ENCODE results near the gene KASH5. TPM values are rescaled to one million over a fixed set of nuclear protein-coding genes. Genes with fewer than 3 reads are reported as not detected.

Gene KASH5
- total and polyA plus RNA-seq, 2 of the 13 experiments (the other 11 are each of a cell fraction or from before 2014, with no cell fraction given), result not detected

DNA sequence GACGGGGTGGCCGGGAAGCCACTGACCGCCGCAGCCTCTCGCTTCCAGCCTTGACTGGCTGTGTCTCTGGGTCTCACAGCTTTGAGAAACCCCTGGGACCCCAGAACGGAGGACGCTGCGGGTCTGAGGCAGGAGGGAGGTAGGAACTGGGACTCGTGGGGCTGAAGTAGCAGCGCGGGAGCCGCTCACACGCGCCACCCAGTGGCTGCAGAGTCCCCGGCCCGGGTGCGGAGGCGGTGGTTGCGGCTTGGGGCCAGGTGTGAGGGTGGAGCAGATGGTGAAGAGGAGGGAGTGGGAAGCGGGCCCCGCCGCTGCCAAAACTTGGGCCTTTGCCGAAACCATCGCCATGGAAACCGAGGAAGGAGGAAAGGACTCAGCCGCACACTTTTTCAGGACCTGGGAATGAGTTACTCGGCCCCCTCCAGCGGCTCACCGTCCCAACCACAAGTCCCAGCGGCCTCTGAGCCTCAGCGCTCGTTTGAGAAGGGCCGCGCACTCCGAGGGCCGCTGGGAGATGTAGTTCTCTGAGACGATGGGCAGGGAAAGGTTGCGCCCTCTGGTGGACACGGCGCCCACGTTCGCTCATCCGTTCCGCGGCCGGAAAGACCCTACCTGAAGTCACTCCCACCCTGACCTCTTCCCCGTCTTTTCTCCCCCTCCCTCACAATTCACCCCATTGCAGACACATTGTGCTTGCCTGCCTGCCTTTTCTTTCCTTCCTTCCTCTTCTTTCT is 55.5 kb downstream of the KASH5 start (continued):
- TF ChIP-seq ZNF260 (CRISPR knock-in tag; IDR thresholded peaks at IDR 0.05; ENCODE audit: borderline replicate concordance, low read depth), result no peak
- peak; percentile 45 for TF ChIP-seq TBL1XR1 (IDR thresholded peaks at IDR 0.05; ENCODE audit: borderline replicate concordance, low read length, partially characterized antibody)
- TF ChIP-seq NR2C2 (CRISPR knock-in tag; IDR thresholded peaks at IDR 0.05; ENCODE audit: borderline replicate concordance), result peak; percentile 77
- TF ChIP-seq MYNN (CRISPR knock-in tag; IDR thresholded peaks at IDR 0.05; ENCODE audit: low read depth), result peak; percentile 53; the same call in 1 of the 2 replicates
- 0 out of 2 replicates have a peak, but pooled peaks have one; percentile 15 for TF ChIP-seq MEIS2 (CRISPR knock-in tag; IDR thresholded peaks at IDR 0.05)
- no peak for TF ChIP-seq NFRKB (IDR thresholded peaks at IDR 0.05)
- TF ChIP-seq, protein P1, sequence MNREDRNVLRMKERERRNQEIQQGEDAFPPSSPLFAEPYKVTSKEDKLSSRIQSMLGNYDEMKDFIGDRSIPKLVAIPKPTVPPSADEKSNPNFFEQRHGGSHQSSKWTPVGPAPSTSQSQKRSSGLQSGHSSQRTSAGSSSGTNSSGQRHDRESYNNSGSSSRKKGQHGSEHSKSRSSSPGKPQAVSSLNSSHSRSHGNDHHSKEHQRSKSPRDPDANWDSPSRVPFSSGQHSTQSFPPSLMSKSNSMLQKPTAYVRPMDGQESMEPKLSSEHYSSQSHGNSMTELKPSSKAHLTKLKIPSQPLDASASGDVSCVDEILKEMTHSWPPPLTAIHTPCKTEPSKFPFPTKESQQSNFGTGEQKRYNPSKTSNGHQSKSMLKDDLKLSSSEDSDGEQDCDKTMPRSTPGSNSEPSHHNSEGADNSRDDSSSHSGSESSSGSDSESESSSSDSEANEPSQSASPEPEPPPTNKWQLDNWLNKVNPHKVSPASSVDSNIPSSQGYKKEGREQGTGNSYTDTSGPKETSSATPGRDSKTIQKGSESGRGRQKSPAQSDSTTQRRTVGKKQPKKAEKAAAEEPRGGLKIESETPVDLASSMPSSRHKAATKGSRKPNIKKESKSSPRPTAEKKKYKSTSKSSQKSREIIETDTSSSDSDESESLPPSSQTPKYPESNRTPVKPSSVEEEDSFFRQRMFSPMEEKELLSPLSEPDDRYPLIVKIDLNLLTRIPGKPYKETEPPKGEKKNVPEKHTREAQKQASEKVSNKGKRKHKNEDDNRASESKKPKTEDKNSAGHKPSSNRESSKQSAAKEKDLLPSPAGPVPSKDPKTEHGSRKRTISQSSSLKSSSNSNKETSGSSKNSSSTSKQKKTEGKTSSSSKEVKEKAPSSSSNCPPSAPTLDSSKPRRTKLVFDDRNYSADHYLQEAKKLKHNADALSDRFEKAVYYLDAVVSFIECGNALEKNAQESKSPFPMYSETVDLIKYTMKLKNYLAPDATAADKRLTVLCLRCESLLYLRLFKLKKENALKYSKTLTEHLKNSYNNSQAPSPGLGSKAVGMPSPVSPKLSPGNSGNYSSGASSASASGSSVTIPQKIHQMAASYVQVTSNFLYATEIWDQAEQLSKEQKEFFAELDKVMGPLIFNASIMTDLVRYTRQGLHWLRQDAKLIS (CRISPR knock-in tag; IDR thresholded peaks at IDR 0.05), result no peak
- 0 out of 2 replicates have a peak, but pooled peaks have one; percentile 66 for TF ChIP-seq ZSCAN31 (CRISPR knock-in tag; IDR thresholded peaks at IDR 0.05; ENCODE audit: low read depth)
- TF ChIP-seq ZNF691 (CRISPR knock-in tag; IDR thresholded peaks at IDR 0.05; ENCODE audit: borderline replicate concordance, low read depth), result peak; percentile 80; the same call in 1 of the 2 replicates
- TF ChIP-seq PAWR (CRISPR knock-in tag; IDR thresholded peaks at IDR 0.05; ENCODE audit: borderline replicate concordance), result peak; percentile 60; the same call in 1 of the 2 replicates
- peak; percentile 48; the same call in 1 of the 2 replicates for TF ChIP-seq ZNF713 (CRISPR knock-in tag; IDR thresholded peaks at IDR 0.05)
- TF ChIP-seq DPF2 (CRISPR knock-in tag; IDR thresholded peaks at IDR 0.05; ENCODE audit: borderline replicate concordance, low read depth), result no peak
- no peak for TF ChIP-seq SOX6 (IDR thresholded peaks at IDR 0.05)
- peak; percentile 20; the same call in 1 of the 2 replicates for TF ChIP-seq SOX6 (CRISPR knock-in tag; IDR thresholded peaks at IDR 0.05)
- 0 out of 2 replicates have a peak, but pooled peaks have one; percentile 53 for TF ChIP-seq ZNF33A (CRISPR knock-in tag; IDR thresholded peaks at IDR 0.05; ENCODE audit: borderline replicate concordance)
- no peak for TF ChIP-seq KDM6A (CRISPR knock-in tag; IDR thresholded peaks at IDR 0.05; ENCODE audit: low read depth)
- TF ChIP-seq MTERF4 (CRISPR knock-in tag; IDR thresholded peaks at IDR 0.05), result 0 out of 2 replicates have a peak, but pooled peaks have one; percentile 64
- TF ChIP-seq MXD3 (CRISPR knock-in tag; IDR thresholded peaks at IDR 0.05), result no peak
- TF ChIP-seq SP5 (CRISPR knock-in tag; IDR thresholded peaks at IDR 0.05; ENCODE audit: borderline replicate concordance, low read depth), result no peak
- TF ChIP-seq HCFC1 (IDR thresholded peaks at IDR 0.05; ENCODE audit: low read depth, low read length), result peak; percentile 98

Data from HepG2 (cell line).